Daoy (cell line): ENCODE data around the gene CT55. TPM values are rescaled to one million over a fixed set of nuclear protein-coding genes. Genes with fewer than 3 reads are reported as not detected.

Experiments
- total RNA-seq: library from RNA; depleted of rRNA; stranded (reverse); fragments of >200 nt; shearing (Covaris generic); gene quantifications from 2 replicates; pipeline ENCODE4 v1.2.3, GENCODE V29; 2014; rRNA removed

Gene CT55
- total RNA-seq, 1 experiment from 2014 or later = 0.34 TPM

Other genes with a start within 250 kb of the CT55 start
- 2.7 and 3.1 TPM in 2 replicates for gene SMIM10, start 180.4 kb downstream of the CT55 start, total RNA-seq
- gene RTL8B, start 148.9 kb downstream of the CT55 start, total RNA-seq = 2.6 and 3.6 TPM in 2 replicates
- gene RTL8C, start 139.0 kb downstream of the CT55 start, total RNA-seq = 11.5 and 17.0 TPM in 2 replicates
- 1.2 and 9.8 TPM in 2 replicates for gene RTL8A, start 119.3 kb downstream of the CT55 start, total RNA-seq
- gene SMIM10L2B, start 72.7 kb downstream of the CT55 start, total RNA-seq = 0.29 TPM in 1 of 2 replicates, not detected in the other
- not detected in 2 replicates for gene ETDB, start 50.9 kb downstream of the CT55 start, total RNA-seq
- not detected in 2 replicates for gene ETDA, start 80.7 kb upstream of the CT55 start, total RNA-seq
- not detected in 2 replicates for gene ETDC, start 138.1 kb upstream of the CT55 start, total RNA-seq
- gene ZNF75D, start 172.7 kb upstream of the CT55 start, total RNA-seq = 2.4 and 9.8 TPM in 2 replicates
- 1.9 and 3.8 TPM in 2 replicates for gene ZNF449, start 173.4 kb upstream of the CT55 start, total RNA-seq